ENCODE data around the gene CCNG2.

The CCNG2 gene

DNA sequence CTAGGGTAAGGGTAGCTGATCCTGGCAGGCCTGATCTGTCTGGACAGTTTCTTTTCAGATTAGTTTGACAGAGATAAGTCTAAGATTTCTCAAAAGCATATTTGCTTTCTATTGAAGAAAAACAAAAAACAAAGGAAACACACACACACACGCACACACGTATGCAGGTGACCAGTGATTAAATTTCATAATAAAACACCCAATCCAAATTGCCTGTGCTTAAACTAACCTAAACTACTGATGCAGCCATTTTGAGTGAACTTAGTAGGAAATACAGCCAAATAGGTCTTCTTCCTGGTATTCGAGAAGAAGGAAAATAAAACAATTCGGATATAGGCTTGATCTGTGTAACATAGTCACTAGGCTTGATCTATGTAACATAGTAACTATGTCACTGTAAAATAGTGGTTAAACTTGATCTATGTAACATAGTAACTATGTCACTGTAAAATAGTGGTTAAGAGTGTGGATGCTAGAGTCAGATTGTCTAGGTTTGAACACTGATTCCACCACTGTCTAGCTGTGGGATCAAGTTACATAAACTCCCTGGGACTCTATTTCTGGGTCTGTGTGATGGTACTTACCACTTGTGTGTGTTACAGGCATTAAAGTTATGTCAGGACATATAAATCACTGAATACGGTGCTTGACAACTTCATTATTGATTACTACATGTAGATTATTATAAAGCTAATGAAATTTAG lies 9.8 kb upstream of the CCNG2 start:
- no peak for DNase-seq

DNA sequence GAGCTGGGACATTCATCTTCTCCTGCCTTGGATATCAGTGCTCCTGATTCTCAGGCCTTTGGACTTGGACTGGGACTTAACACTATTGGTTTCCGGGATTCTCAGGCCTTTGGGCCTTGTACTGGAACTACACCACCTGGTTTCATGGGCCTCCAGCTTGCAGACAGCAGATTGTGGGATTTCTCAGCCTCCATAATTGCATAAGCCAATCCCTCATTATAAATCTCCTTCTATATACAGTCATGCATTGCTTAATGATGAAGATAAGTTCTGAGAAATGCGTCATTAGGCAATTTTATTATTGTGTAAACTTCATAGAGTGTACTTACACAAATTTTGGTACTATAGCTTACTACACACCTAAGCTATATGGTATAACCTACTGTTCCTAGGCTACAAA lies 8.9 kb upstream of the CCNG2 start:
- no peak for DNase-seq

DNA sequence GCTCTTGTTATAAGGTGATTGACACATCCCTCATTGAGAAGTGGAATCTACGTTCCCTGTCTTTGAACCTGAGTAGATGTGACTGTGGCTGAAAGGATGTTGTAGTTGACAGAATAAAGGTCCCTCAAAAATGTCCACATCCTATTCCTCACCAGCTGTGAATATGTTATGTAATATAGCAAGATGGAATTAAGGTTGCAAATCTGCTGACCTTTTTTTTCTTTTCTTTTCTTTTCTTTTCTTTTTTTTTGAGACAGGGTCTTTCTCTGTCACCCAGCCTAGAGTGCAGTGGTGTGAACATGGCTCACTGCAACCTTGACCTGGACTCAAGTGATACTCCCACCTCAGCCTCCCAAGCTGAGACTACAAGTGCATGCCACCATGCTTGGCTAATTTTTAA lies 7.2 kb upstream of the CCNG2 start:
- DNase-seq = no peak

DNA sequence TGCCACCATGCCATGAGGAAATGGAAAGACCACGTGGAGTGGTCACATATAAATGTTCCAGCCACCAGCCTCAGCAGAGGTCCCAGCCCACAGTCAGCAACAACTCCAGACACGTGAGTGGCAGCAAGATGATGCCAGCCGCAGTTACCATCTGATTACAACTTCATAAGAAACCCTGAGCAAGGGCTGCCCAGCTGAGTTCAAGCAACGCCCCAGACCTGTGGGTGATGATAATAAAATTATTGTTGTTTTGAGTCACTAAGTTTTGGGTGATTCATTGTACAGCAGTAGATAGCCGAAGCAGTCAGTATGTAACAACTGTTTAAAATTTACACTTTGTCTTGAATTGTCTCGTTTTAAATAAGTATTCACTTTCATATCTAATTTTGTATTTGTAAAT lies 5.8 kb upstream of the CCNG2 start:
- DNase-seq = no peak

DNA sequence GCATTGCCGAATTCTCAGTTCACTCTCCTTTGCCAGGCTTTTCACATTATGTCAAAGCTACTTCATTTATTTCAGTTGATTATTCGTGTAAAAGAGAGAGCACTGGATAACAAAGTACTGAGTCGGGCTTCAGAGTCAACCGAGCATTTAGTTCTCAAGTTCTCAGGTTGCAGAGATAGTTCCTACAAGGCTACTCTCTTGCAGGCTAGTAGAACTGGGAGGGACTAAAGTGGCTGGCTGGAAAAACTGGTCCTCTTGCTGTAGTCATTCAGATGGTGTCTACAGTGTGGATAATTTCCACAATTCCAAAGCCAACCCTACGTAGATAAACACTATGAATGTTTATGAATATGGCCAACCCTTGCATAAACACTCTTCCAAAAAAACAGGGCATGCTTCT lies 4.6 kb upstream of the CCNG2 start:
- DNase-seq = no peak

DNA sequence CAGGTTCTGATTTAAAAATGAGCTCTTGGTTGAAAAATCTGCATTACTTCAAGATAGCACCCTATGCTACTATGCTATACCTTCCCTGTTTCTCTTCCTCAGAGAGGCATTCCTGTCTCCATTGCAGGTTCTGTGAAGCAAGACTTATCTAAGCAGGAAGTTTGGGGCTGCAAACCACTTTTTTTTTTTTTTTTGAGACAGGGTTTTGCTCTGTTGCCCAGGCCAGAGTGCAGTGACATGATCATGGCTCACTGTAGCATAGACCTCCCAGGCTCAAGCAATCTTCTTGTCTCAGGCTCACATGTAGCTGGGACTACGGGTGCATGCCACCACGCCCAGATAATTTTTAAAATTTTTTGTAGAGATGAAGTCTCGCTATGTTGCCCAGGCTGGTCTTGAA lies 4.0 kb upstream of the CCNG2 start:
- DNase-seq = no peak

DNA sequence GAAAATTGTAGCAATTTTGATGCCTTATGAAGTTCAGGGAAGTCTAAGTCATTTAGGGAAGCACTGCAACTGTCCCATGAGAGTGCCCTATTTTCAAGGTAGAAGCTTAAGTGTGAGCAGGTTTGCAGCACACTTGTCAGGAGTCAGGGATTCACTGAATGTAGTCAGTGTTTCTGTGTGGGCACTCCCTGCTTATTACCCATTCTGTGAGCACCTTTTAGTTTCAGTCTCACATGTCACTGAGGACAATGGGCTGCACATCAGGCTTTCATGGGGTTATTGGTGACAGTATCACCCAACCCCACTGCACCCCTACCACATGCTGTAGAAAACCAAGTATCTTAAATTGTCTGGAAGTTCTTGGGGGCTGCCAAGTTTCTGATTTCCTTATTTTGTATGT lies 2.9 kb upstream of the CCNG2 start:
- no peak for DNase-seq

DNA sequence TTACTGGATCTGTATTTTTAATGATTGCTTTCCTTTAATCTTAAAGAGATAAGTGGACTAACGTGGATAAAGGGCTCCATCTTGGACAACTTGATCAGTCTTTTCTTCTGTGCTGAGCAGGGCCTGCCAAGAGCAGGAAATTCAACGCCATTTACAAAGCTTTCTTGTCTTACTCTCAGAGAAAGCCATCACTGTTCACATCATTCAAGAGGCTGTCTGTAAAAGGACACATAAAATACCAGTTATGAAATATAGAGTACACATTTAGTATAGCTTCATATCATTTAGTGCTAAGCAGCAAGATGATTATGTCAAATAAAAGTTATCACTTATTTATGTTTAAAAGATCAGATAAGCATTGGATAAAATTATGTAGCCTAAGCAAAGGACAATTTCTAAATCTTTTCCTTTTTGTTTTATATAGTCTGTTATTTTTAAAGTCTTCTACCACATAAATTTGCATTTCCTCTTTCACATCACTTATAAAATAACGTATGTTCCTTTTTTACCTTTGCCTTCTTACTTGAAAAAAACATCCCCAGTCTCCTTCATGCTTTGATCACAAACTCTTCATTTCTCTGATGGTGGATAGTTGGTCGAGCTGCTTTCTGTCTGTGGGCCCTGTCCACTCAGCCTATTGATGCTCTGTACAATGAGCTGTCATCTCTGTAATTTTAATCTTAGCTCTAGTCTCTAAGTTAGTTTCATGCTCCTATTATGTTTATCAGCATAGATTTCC lies 2.1 kb upstream of the CCNG2 start:
- no peak for DNase-seq

DNA sequence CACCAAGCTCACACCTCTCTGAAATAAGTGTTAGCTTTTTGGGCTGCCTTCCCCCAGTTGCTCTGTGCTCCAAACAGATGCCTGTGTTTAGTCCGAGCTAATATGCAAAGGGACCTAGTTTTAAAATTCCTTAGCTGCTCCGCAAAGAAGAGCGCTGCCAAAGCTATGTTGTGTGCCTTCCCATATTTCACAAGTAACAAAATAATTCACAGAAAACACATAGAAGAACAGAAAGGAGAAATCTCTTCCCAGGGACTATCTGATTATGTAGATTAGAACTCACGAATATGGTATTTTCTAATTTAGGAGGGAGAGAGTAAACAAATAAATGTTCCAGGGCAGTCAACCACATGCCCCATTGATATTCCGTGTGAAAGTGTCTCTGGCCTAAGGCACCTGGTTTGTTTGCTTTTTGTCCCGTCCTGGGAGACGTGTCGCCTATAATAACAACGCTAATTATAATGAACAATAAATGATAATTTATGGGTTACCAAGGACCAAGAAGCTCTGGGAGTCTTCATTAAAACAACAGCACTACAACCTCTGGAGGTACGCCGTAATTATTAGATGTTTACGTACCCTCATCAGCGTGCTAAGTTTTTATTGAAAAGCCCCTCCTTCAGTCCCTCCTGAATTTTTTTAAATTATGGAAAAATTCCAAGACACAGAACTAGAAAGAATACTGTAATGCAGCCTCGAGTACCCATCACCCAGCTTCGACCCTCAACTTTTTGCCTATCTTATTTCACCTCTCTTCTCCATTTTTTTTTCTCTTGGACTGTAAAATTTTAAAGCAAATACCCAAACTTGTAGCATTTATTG lies 1.2 kb upstream of the CCNG2 start:
- no peak for DNase-seq

DNA sequence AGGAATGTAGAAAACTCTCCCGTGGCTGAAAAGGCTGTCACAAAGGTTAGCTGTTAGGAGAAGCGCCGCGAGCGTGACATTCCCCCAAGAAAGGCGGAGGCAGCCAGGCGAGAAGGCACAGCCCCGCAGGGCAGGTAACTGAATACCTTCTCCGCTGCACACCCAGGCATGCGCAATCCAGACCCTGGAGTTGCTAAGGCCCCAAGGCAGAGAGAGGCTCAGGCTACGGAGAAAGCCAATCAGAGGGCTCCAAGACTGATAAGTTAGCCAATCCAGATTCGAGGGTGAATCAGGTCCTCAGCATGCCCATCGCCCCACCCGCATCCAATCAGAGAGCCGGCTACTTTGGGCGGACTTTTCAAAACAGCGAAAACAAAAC lies 485 bp upstream of the CCNG2 start:
- DNase-seq = peak; percentile 95 to 97

DNA sequence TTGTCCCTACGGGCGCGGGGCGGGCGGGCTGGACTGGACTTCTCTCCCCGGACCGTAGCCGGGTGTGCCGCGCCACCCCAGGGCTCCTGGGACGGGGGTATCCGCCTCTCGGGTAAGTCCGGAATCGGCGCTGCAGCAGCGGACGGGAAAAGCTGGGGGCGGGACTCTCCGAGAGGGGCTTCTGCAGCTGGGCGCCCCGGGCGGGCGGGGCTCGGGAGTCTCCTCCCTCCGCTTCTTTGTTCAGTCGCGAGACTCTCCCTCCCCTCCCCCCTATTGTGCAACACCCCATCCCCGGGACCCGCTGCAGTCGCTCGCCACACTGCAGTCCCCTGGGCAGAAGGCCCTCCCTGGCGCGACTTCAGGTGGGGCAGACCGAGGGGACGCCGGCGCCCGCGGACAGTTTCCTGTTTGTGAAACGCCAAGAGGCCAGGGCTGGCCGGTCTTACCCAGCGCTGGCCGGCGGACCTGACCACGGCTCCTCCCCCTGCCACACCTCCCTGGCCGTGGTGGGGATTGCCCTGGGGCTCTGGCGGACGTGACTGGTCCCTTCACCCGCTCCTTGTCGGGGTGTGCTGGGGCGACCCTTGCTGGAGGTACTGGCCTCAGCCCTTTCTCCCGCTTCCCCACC lies 966 bp downstream of the CCNG2 start:
- DNase-seq = peak; percentile 51 to 63

DNA sequence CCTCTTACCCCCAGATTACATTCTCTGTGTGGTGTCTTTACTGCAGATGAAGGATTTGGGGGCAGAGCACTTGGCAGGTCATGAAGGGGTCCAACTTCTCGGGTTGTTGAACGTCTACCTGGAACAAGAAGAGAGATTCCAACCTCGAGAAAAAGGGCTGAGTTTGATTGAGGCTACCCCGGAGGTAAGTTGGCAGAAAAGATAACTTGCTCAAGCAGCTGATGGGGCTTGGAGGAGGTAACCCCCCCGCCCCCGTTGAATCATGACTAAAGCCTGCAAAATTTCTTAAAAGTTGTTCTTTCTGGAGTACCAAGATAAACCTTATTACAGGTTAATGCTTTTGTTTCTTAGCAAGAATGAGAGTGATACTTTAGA lies 1.5 kb downstream of the CCNG2 start:
- peak; percentile 14 to 15 for DNase-seq

DNA sequence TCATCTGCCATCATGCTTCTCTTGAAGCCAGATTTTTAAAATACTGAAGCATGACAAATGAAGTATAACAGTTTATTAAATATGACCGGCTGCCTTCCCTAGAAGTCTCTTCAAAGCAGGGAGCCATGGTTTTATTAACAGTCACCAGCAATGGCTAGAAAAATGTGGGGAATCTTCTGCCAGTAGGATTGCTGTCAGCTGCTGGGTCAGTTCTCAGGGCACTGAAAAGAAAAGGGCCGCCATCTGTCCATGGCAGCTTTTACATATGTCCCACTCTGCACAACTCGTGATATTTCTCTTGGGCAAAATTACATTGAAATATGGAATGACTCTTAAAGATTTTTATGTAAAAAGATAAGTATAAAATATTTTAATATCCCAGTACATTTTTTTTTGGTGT lies 2.8 kb downstream of the CCNG2 start:
- DNase-seq = no peak

DNA sequence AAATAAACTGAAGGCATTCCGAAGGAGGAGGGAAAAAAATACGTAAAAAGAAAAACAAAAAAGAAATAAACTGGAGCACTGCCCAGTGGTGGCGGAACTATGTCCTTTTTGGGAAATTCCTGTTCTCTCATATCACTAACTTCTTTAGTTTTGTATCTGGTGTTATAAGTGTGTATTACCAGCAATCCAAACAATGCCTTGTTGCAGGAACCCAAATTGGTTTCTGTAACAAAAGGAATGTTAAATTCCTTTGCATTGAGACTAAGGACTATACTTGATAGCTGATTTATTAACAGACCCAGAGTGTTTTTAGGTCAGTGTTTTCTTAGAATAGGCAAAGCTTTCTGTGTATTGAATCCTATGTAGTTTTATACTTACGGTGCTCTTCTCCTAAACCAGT lies 6.6 kb downstream of the CCNG2 start:
- no peak for DNase-seq

DNA sequence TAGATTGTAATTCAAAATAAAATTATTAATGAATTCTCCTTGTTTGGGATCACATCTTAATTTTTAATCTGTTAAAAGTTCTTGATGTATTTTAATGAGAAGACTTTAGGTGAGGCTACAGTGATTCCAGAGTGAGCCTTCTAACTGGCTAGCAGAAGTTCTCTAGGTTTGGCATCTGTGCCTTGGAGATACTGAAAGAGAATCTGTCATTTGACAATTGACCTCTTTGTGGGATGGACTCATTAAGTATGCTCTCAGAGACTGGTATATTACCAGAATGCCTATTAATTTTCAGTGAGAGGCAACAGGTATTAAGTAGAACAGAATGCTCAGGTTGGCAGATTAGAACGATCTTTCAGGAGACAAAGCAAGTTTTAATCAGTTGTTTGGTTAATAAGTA lies 10.2 kb downstream of the CCNG2 start:
- DNase-seq = no peak

DNA sequence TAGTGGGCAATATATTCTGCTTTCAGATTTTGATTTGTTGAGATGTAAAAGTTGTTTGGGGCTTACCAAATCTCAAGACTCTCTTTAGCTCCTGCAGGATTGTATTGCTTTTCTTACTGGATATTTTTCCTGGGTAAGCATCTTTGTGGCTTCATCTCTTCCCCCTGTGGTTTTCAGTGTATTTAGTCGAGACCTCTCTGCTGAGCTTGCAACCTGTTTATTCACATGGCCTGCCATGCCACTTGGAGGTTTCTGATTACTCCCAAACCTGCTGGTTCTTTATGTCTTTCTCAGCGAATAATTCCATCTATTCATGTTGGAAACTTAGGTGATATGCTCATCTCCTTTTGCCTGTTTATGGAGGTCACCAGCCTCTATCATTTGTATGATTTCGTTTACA lies 10.9 kb downstream of the CCNG2 start:
- DNase-seq = no peak

DNA sequence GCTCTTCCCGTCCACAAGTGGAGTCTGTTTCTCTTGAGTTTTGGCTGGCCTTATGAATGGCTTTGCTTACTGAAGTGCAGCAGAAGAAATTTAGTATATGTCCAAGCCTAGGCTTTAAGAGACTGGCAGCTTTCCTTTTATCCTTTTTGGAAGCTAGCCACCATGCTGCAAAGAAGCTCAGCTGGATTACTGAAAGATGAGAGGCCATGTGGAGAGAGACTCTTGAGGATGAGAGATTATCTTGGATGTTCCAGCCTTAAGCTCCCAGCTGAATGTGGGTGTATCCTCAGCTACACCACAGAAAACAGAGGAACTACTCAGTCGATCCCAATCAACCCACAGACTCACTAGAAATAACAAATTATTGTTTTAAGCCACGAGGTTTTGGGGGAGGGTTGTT lies 12.5 kb downstream of the CCNG2 start:
- no peak for DNase-seq

DNA sequence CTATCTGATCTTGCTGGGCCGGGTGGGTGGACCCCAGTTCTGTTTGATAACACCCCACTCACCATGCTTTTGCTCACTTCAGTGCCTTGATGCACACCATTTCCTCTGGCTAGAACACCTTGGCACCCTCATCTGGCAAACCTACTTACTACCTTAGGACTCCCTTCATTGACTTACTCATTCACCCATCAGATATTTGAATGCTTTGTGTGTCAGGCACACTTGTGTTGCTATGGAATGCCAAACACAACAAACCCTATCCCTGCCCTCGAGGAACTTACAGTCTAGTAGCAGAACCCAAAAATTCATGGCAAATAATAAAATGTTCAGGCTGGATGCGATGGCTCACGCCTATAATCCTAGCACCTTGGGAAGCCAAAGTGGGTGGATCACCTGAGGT lies 13.9 kb downstream of the CCNG2 start:
- no peak for DNase-seq

DNA sequence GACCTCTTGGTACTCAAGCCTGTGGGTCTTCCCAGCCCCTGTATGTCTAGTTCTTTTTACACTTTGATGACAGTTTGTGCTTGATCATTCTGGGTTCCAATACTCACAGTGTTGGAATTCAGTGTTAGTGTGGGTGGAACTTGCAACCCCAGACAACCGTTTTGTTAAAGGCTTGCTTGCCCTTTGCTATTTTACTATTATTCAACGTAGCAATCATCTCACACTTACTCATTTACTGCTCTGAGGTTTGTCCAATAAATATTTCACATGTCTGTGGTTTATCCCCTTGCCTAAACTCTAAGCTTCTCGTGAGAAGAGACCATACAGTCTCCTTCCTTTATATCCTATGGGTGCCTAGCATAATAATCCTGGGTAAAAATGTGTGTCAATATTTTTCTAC lies 15.3 kb downstream of the CCNG2 start:
- DNase-seq = no peak

DNA sequence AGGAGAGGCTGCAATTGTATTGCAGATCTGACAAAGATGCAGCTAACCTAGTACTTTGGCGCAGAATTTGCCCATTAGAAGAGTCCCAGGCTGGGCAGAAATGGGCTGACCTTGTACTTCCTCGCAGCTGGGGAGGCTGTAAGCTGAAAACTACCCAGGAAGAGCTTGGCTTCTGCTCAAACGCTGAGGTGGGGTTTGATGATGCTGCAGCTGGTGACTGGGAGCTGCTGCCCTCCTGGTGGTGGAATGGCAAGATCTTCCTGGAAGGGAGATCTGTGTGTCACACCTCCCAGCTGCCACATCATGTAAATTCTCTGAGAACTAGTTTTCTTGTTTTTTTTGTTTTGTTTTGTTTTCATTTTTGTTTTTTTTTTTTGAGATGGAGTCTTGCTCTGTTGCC lies 17.4 kb downstream of the CCNG2 start:
- no peak for DNase-seq

DNA sequence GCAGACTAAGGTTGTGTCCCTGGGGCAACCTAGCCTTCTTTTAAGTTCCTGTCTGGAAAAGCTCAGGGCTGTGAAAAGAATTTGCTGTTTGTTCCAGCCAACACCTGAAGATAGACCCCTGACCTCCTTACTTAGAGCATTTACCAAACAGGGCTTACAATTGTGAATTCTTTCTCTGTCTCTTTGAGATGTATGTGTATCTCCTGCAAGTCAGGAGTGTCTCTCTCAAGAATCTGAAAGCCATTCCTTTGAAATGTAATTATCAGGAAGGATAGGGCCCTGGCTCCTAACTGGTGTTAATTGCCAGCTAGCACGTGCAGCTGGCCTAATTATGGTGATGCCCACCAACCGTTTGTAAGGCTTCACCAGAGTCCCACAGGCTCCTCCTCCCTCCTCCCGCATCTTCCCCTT lies 18.2 kb downstream of the CCNG2 start:
- DNase-seq = no peak

DNA sequence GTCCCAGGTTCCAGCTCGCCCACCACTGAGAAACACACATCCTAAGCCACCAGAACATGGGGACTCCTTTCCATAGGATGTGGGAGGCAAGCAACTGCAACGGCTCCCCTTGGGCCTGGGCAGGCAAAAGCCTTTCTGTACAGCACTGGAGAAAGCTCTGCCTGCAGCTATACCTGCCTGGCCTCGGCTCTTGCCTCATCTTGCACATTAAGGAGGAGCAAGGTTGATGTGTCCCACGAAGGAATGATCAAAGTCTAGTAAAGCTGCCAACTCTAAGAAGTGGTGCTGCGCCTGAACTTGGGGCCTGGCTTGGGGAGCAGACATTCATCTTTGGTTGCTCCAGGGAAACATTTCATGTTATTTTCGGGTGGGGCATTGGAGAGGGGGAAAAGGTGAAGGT lies 19.6 kb downstream of the CCNG2 start:
- DNase-seq = no peak

DNA sequence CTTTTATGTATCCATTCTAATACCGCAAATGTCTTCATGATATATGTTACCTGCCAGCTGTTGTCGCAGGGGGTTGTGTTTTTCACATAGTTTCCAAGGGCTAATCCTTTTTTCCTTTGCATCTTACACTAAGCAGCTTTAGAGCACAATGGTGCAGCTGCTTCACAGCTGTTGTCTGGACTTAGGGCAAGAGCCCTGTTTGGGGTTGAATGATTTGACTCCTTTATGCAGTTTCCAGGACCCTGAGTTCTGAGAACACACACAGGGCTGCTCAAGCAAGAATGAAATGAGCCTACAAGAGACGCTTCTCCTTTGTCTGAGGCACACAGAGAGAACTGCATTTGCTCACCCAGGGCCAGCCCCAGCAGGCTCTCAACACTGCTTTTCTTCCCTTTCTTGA lies 20.2 kb downstream of the CCNG2 start:
- DNase-seq = no peak

DNA sequence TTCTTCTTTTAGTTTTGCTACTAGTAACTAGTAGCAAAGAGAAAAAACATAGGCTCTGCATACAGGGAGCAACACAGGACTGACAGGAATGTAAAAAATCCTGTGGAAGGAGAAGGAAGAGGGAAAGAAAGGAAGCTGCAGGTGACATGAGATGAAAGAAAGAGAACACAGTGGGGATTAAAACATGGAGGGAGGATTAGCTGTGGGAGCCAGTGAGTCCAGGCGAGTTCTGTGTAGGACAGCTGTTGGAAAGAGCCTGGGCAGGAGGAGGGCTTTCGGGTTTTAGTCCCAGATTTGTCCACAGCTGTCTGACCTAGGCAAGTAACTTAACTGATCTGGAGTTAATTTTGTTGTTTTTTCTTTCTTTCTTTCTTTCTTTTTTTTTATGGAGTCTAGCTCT lies 21.6 kb downstream of the CCNG2 start:
- DNase-seq = no peak

Data from activated CD4-positive, alpha-beta T cell treated with anti-CD3 and anti-CD28 coated beads for 4 hours (primary cell).